Fibroblast of pulmonary artery (primary cell): ENCODE results near the gene CUX1.
"Not testable (repeated sequence)": the region's sequence is repeated elsewhere in the genome, so short reads cannot be mapped to it uniquely, and the experiment has no call there.

Experiments
- DNase-seq: peaks from one replicate; pipeline ENCODE4 v3.0.0-alpha.2; 2010; ENCODE audit warnings: low read depth
- H3K4me3 ChIP-seq: replicated peaks from 2 replicates; pipeline ENCODE4 v1.5.1; 2011; ENCODE audit warnings: low read depth, mild to moderate bottlenecking, control low read depth, low read length, moderate library complexity
- TF ChIP-seq, protein P1 (sequence below): IDR thresholded peaks from 2 replicates; pipeline ENCODE4 v1.5.1; 2011; ENCODE audit warnings: mild to moderate bottlenecking, control low read depth, low read length, inconsistent platforms; ENCODE audit errors: missing control alignments

Gene CUX1

DNA sequence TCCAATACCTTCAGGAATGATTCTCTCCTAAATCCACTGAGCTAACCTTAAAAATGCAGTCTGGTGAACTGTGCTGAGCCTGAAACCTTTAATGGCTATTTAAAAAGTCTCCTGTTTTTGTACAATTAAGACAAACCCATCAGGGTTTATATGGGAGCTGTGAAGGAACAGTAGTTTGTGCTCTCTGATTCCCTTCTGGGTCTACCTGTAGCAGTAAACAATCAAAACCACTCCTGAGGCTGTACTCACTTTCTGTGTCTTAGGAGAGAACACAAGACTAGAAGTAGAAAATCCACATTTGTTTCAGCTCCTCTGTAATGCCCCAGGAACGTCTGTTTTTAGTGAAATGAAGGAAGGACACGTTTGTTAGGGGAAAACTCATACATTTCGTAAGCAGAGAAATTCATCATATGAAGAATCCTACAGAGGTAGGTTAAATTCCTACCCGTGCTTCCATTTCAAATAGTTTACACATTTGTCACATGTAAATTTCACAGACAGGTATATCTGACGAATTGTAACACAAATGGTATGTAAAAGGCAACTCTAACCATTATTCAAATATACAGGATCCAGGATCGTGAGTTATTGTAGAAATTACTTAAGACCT, 2.6 kb downstream of the CUX1 start:
- TF ChIP-seq, protein P1, sequence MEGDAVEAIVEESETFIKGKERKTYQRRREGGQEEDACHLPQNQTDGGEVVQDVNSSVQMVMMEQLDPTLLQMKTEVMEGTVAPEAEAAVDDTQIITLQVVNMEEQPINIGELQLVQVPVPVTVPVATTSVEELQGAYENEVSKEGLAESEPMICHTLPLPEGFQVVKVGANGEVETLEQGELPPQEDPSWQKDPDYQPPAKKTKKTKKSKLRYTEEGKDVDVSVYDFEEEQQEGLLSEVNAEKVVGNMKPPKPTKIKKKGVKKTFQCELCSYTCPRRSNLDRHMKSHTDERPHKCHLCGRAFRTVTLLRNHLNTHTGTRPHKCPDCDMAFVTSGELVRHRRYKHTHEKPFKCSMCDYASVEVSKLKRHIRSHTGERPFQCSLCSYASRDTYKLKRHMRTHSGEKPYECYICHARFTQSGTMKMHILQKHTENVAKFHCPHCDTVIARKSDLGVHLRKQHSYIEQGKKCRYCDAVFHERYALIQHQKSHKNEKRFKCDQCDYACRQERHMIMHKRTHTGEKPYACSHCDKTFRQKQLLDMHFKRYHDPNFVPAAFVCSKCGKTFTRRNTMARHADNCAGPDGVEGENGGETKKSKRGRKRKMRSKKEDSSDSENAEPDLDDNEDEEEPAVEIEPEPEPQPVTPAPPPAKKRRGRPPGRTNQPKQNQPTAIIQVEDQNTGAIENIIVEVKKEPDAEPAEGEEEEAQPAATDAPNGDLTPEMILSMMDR = no peak
- DNase-seq = no peak
- H3K4me3 ChIP-seq = no peak overlapping the region

DNA sequence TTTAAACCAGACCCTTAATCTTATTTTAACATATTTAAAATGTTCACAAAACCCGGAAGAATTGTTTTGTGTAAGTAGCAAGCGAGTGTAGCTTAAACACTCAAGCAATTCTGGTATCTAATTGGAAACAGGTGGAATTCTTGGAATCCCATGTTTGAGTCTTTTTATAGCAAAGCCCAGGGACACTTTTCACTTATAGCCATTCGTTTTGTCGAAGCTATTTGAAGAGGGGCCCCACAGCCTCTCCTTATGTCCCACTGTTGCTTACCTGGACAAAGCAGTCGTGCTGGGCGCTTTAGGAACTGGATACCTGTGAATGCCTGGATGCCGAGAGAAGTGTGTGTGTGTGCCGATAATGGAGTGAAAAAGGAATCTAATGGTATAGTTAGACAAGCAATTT, 3.3 kb downstream of the CUX1 start:
- TF ChIP-seq, protein P1 = no peak
- H3K4me3 ChIP-seq = no peak overlapping the region
- DNase-seq = no peak

GRCh38 chr7:101822632-101823031, 5.2 kb downstream of the CUX1 start:
- H3K4me3 ChIP-seq, DNase-seq: not testable (repeated sequence)

DNA sequence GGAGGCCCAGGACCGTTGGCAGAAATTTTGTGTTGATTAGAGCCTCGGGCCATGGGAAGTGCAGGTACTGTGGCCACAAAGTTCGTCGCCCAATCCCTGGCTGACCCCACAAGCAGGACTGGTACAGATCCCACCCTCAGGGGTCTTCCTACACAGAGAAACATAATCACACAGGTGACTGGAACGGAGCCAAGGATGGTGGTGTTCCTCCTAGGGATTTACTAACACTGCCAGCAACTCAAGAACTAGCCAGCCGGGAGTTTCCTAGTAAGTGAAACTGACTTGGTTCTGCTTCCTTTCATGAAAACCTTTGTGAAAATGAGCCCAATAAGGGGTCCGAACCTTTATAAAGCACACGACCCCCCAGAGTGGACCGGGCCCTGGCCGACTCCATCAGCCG, 5.7 kb downstream of the CUX1 start:
- TF ChIP-seq, protein P1 = no peak
- no peak for DNase-seq
- no peak overlapping the region for H3K4me3 ChIP-seq

GRCh38 chr7:101823596-101823995, 6.2 kb downstream of the CUX1 start:
- TF ChIP-seq, protein P1 = no peak
- H3K4me3 ChIP-seq = no peak overlapping the region
- peak; percentile 30 for DNase-seq

DNA sequence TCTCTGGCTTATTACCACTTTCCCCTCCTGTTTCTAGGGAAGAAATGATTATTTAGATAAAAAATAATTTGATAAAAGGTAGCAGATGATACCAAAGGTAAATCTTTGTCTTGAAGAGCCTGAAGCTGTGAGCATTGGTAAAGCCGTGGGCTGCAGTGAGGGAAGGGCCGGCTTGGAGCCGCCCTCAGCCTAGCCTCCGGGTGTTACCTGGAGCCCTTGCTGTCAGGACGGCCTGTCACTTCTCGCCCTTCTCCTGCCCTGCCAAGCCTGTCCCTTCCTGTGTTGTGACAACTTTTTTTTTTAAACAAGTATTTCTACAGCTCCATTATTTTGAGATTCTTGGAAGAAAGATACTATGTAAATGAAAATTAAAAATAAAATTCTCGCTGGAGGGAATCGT, 7.0 kb downstream of the CUX1 start:
- no peak for DNase-seq
- TF ChIP-seq, protein P1 = no peak
- H3K4me3 ChIP-seq = no peak overlapping the region

DNA sequence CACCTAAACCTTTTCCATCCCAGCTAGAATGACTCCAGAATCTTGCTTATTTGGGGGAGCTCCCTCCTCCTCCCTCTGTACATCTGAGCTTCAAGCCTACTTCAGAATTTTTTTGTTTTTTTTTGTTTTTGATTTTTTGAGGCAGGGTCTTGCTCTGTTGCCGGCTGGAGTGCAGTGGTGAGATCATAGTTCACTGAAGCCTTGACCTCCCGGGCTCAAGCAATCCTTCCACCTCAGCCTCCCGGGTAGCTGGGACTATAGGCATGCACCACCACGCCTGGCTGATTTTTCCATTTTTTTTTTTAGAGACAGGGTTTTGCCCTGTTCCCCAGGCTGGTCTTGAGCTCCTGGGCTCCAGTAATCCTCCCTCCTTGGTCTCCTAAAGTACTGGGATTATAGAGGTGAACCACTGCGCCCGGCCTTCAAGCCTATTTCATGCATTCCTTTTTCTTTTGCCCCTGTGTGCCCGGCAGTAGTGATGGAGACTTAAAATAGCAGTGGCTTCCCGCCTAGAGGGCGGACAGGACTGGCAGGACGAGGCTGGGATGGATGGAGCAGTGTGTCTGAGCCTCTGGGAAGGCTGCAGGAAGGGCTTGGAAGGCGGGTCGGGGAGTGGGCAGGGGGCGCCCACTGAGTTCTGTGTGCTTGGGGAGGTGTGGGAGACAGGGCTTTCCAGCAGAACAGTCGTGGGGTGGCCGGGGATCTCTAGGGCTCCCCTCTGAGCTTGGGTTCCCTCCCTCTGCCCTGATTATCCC, 8.8 kb downstream of the CUX1 start:
- H3K4me3 ChIP-seq = no peak overlapping the region
- no peak for DNase-seq
- TF ChIP-seq, protein P1 = no peak
